ENCODE measurements around the gene ARVCF. TPM values are rescaled to one million over a fixed set of nuclear protein-coding genes. Genes with fewer than 3 reads are reported as not detected.

The ARVCF gene
- total and polyA plus RNA-seq, 9 of the 15 experiments (the other 6 are each of a cell fraction or from before 2014, with no cell fraction given), result 0.03 to 97.4 (median 15.6) TPM

- no peak for TF ChIP-seq NFYB (IDR thresholded peaks at IDR 0.05; ENCODE audit: extremely low read depth, insufficient read length)
- no peak for TF ChIP-seq TCF15 (CRISPR knock-in tag; IDR thresholded peaks at IDR 0.05)
- no peak for TF ChIP-seq FOSL1 (tag; conservative IDR thresholded peaks at IDR 0.05)
- 0 out of 4 replicates have a peak, but pooled peaks of 1 of the 2 experiments have one; percentile 28 for TF ChIP-seq RCOR1 (IDR thresholded peaks at IDR 0.05; ENCODE audit: borderline replicate concordance in 1 of 2, low read depth in 2 of 2, low read length in 2 of 2)
- no peak for TF ChIP-seq EHMT2 (IDR thresholded peaks at IDR 0.05)
- TF ChIP-seq CBFA2T2 (conservative IDR thresholded peaks at IDR 0.05), result no peak
- no peak for TF ChIP-seq HMGN3 (IDR thresholded peaks at IDR 0.05; ENCODE audit: borderline replicate concordance, extremely low read depth, insufficient read length, low read depth, low read length)
- TF ChIP-seq STAT6 (CRISPR knock-in tag; IDR thresholded peaks at IDR 0.05), result no peak; the same call in none of the 2 replicates
- TF ChIP-seq ZNF140 (CRISPR knock-in tag; IDR thresholded peaks at IDR 0.05), result no peak
- TF ChIP-seq RAD51 (IDR thresholded peaks at IDR 0.05; ENCODE audit: borderline replicate concordance, low read depth), result peak; percentile 45; the same call in 1 of the 2 replicates
- no peak for TF ChIP-seq ZFP30 (CRISPR knock-in tag; IDR thresholded peaks at IDR 0.05; ENCODE audit: borderline replicate concordance)
- TF ChIP-seq ZNF121 (CRISPR knock-in tag; conservative IDR thresholded peaks at IDR 0.05), result no peak
- no peak for TF ChIP-seq ZFP36 (IDR thresholded peaks at IDR 0.05; ENCODE audit: low read depth, low read length, partially characterized antibody)
- TF ChIP-seq HMBOX1 (IDR thresholded peaks at IDR 0.05), result no peak
- TF ChIP-seq HES1 (IDR thresholded peaks at IDR 0.05; ENCODE audit: low read depth), result no peak
- TF ChIP-seq ZNF282 (CRISPR knock-in tag; IDR thresholded peaks at IDR 0.05), result no peak
- TF ChIP-seq ZNF512 (tag; IDR thresholded peaks at IDR 0.05), result no peak
- no peak for TF ChIP-seq TAF15 (IDR thresholded peaks at IDR 0.05; ENCODE audit: low read depth, low read length)
- no peak for TF ChIP-seq MEIS2 (IDR thresholded peaks at IDR 0.05; ENCODE audit: partially characterized antibody)
Measured at GRCh38 chr22:19986410-19987341, 29.9 kb downstream of the ARVCF start (continued).

Data from K562 (cell line).